Gastroesophageal sphincter (tissue), 4 donors: Measurements from ENCODE around the gene FYTTD1. TPM values are rescaled to one million over a fixed set of nuclear protein-coding genes. Genes with fewer than 3 reads are reported as not detected.
A peak's percentile ranks its signal among the peaks of the same experiment; 100 is the strongest.

Source experiments
- ATAC-seq: fragments of 150-250 bp; one replicate; pipeline ENCODE4 v1.9.1; 2016; ENCODE audit warnings: mild to moderate bottlenecking, moderate library complexity
- H3K27ac ChIP-seq, 4 donors: fragments of 200-600 bp; sonication (generic) in 3 of 4; 1 replicate in 3 of 4; 2 replicates in 1 of 4; pipeline ENCODE4 v1.5.1; 2016 to 2019
- H3K27me3 ChIP-seq: fragments of 200-600 bp; sonication (generic); one replicate; pipeline ENCODE4 v1.5.1; 2019
- H3K36me3 ChIP-seq, 2 donors: fragments of 200-600 bp; sonication (generic); one replicate each; pipeline ENCODE4 v1.5.1; 2019; ENCODE audit warnings: control low read depth in 1 of 2
- H3K4me1 ChIP-seq, 3 donors: fragments of 200-600 bp; sonication (generic); 1 replicate in 2 of 3; 2 replicates in 1 of 3; pipeline ENCODE4 v1.5.1; 2016 to 2019; ENCODE audit warnings: control low read depth in 2 of 3
- H3K4me3 ChIP-seq, 2 donors: fragments of 200-600 bp; sonication (generic); one replicate each; pipeline ENCODE4 v1.5.1; 2019; ENCODE audit warnings: mild to moderate bottlenecking in 1 of 2, moderate library complexity in 1 of 2
- H3K9me3 ChIP-seq, 3 donors: fragments of 200-600 bp; sonication (generic); one replicate each; pipeline ENCODE4 v1.5.1; 2017 to 2019; ENCODE audit warnings: control low read depth in 2 of 3
- EP300 ChIP-seq: sonication (generic); formaldehyde crosslinking; IDR thresholded peaks from one replicate; pipeline ENCODE4 v1.6.1; 2017; ENCODE audit warnings: antibody characterized with exemption, mild to moderate bottlenecking
- POLR2A ChIP-seq, 2 donors: fragments of 450-650 bp; IDR thresholded peaks; one replicate each; pipeline ENCODE4 v1.6.1; 2017; ENCODE audit warnings: antibody characterized with exemption in 2 of 2, mild to moderate bottlenecking in 2 of 2, moderate library complexity in 1 of 2
- POLR2AphosphoS5 ChIP-seq: sonication (generic); formaldehyde crosslinking; IDR thresholded peaks from one replicate; pipeline ENCODE4 v1.6.1; 2017; ENCODE audit warnings: antibody characterized with exemption
- WGBS, 2 donors: methylation state at CpG; one replicate each; pipeline ENCODE4 v1.1.5; 2018; ENCODE audit warnings: low coverage in 1 of 2; 5-methylcytosine and 5-hydroxymethylcytosine counted together
- total RNA-seq, 4 donors: library from RNA; depleted of rRNA; stranded (reverse); fragments of >200 nt; gene quantifications; one replicate each; pipeline ENCODE4 v1.1.0, GENCODE V29; 2016
- TF ChIP-seq, protein P1 (sequence below), 4 experiments: fragments of 200-600 bp in 2 of 4; fragments of 450-650 bp in 2 of 4; sonication (generic) in 1 of 4; IDR thresholded peaks; one replicate each; pipeline ENCODE4 v1.5.1; 2017 to 2019; ENCODE audit warnings: antibody characterized with exemption in 4 of 4, mild to moderate bottlenecking in 2 of 4, moderate library complexity in 2 of 4

Gene FYTTD1
- total RNA-seq, 4 donors from 2014 or later: 69.1 to 88.1 (median 87.0) TPM

- TF ChIP-seq, protein P1, sequence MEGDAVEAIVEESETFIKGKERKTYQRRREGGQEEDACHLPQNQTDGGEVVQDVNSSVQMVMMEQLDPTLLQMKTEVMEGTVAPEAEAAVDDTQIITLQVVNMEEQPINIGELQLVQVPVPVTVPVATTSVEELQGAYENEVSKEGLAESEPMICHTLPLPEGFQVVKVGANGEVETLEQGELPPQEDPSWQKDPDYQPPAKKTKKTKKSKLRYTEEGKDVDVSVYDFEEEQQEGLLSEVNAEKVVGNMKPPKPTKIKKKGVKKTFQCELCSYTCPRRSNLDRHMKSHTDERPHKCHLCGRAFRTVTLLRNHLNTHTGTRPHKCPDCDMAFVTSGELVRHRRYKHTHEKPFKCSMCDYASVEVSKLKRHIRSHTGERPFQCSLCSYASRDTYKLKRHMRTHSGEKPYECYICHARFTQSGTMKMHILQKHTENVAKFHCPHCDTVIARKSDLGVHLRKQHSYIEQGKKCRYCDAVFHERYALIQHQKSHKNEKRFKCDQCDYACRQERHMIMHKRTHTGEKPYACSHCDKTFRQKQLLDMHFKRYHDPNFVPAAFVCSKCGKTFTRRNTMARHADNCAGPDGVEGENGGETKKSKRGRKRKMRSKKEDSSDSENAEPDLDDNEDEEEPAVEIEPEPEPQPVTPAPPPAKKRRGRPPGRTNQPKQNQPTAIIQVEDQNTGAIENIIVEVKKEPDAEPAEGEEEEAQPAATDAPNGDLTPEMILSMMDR (IDR thresholded peaks at IDR 0.05): no peak
- TF ChIP-seq EP300: no peak
- no peak for TF ChIP-seq POLR2AphosphoS5
- TF ChIP-seq POLR2A (IDR thresholded peaks at IDR 0.05): no peak
- 78 to 84% methylated on average over 3 to 4 of the region's 7 CpGs for WGBS, 2 donors
- Histone ChIP-seq H3K4me3 (no peak overlapping the region), H3K36me3 (no peaks in the 10 kb centered on the region), H3K27me3 (no peaks in the 10 kb centered on the region), H3K4me1 (peaks cover 2 to 33% (median 11%) of the 10 kb centered on the region in 3 donors), H3K27ac (no peak overlapping the region), H3K9me3 (no peaks in the 10 kb centered on the region)
- ATAC-seq: no peak
These were observed 14.9 kb upstream of the FYTTD1 start for GRCh38 chr3:197734667-197735318.

DNA sequence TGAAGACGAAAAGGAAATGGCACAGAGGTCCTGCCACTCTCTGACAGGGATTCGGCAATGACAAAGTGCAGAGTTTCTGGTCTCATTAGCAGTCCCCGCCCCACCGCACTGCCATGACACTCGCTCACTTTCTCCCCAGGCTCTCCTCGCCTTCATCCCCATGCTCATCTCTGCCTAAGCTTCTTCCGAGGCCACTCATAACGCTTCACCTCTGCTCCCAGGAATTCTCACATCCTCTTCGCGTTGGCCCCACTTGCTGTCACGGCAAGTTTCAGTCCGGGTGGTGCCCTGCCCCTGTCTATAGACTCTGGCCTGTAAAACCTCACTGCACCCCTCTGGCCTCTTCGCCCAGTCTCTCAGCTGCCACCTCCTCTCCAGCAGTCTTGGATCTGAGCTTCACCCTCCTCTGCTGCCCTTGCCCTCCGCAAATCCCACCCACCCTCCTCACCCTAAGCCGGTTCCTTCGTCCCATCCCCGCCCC is 13.6 kb upstream of the FYTTD1 start:
- ATAC-seq: peak; percentile 1
- TF ChIP-seq, protein P1 (IDR thresholded peaks at IDR 0.05): no peak
- no peak for TF ChIP-seq POLR2A (IDR thresholded peaks at IDR 0.05)
- TF ChIP-seq EP300: no peak
- TF ChIP-seq POLR2AphosphoS5: no peak
- H3K36me3 ChIP-seq: no peaks in the 10 kb centered on the region
- H3K4me1 ChIP-seq: peaks cover 2 to 28% (median 11%) of the 10 kb centered on the region in 3 donors
- whole genome bisulfite sequencing, 2 donors: 0 to 1% methylated on average over 12 to 17 of the region's 17 CpGs
- peak overlapping the region; percentile 91 to 93 for H3K4me3 ChIP-seq
- no peaks in the 10 kb centered on the region for H3K9me3 ChIP-seq
- H3K27ac ChIP-seq: peak overlapping the region; percentile 74 to 94 (median 88)
- H3K27me3 ChIP-seq: no peaks in the 10 kb centered on the region

DNA sequence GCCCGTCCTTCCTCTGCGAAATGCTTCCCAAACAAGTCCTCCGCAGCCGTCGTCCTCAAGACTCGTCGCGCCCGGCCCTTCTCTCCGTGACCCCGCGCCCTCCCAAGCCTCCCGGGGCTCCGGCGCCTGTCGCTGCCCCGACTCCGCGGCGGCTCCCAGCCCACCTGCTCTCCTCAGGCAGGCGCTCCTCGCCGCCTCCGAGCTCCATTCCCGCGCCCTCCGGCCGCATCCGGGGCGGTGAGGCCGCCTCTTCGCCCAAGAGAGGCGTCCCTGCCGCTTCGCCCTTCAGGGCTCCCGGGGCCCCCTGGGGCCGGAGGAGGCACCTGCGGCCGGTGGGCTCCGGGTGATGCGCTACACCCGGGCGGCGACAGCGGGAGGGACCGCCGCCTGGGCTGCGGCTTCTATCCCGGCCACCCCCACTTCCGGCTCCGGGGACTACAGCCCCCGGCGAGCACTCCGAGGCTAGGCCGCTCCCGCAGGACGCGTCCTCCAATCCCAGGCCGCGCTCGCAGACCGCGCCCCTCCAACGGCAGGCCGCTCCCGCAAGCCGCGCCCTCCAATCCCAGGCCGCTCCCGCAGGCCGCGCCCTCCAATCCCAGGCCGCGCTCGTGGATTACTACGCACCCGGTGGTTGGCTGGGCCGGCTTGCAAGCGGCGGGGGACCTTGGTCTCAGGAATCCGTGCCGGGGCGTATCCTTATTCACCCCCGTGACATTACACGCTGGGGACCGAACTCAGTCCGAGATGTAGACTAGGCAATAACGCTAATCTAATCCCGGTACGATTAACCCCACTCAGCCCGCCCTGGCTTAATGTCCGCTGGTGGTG is 13.0 kb upstream of the FYTTD1 start, which contains the start of gene RUBCN:
Gene RUBCN (minus strand): TSS at position 414 of the 828 bp plus-strand sequence. CDS start 185 bp downstream, at position 229.
- TF ChIP-seq POLR2A (IDR thresholded peaks at IDR 0.05) (peak; percentile 77 to 84), POLR2AphosphoS5 (peak; percentile 67), EP300 (no peak)
- TF ChIP-seq, protein P1 (IDR thresholded peaks at IDR 0.05): peak in 1 of 4 experiments; percentile 17
- Histone ChIP-seq H3K4me1 (peaks cover 2 to 28% (median 11%) of the 10 kb centered on the region in 3 donors), H3K27me3 (no peaks in the 10 kb centered on the region), H3K9me3 (no peaks in the 10 kb centered on the region), H3K27ac (peak within 1 kb of the TSS; percentile 74 to 94 (median 88)), H3K36me3 (no peaks in the 10 kb centered on the region), H3K4me3 (peak within 1 kb of the TSS; percentile 91 to 93)
- WGBS, 2 donors: 0 to 1% methylated on average over 2 to 10 of the region's 92 CpGs
- peak; percentile 99 for ATAC-seq

DNA sequence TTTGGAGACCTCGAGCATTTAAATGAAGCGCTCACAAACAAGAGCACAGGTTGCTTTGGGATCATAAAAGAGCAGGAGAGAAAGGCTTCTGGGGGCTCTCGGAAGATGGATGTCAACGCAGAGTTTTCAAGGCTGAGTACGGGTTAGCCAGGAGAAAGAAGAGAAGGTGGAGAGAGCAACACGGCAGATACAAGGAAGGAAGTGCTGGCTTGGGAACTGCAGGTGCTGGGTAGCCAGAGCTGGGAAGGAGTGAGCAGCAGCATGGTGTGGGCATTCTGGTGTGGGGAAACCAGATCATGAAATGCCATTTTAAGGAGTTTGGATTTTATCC is 12.4 kb upstream of the FYTTD1 start:
- WGBS, 2 donors: 0% methylated on average over 3 to 6 of the region's 6 CpGs
- H3K27me3 ChIP-seq: no peaks in the 10 kb centered on the region
- H3K9me3 ChIP-seq: no peaks in the 10 kb centered on the region
- no peak for TF ChIP-seq POLR2AphosphoS5
- TF ChIP-seq POLR2A (IDR thresholded peaks at IDR 0.05): no peak
- TF ChIP-seq, protein P1 (IDR thresholded peaks at IDR 0.05): no peak
- no peak for TF ChIP-seq EP300
- peak overlapping the region; percentile 74 to 94 (median 88) for H3K27ac ChIP-seq
- H3K36me3 ChIP-seq: no peaks in the 10 kb centered on the region
- peaks cover 2 to 28% (median 11%) of the 10 kb centered on the region in 3 donors for H3K4me1 ChIP-seq
- H3K4me3 ChIP-seq: peak overlapping the region; percentile 47 to 93
- ATAC-seq: no peak
